AG10803 (cell line): Measurements from ENCODE around the gene RASGRP3.

Experiments used
- DNase-seq: peaks from one replicate; pipeline ENCODE4 v3.0.0; 2010; ENCODE audit warnings: low read depth
- H3K4me3 ChIP-seq: 2 replicates; pipeline ENCODE4 v1.5.1; 2011; ENCODE audit warnings: mild to moderate bottlenecking, low read length, control low read depth
- CTCF ChIP-seq: conservative IDR thresholded peaks from 2 replicates; pipeline ENCODE4 v1.5.1; 2011; ENCODE audit warnings: mild to moderate bottlenecking, low read length, control low read depth, inconsistent platforms

Gene RASGRP3

DNA sequence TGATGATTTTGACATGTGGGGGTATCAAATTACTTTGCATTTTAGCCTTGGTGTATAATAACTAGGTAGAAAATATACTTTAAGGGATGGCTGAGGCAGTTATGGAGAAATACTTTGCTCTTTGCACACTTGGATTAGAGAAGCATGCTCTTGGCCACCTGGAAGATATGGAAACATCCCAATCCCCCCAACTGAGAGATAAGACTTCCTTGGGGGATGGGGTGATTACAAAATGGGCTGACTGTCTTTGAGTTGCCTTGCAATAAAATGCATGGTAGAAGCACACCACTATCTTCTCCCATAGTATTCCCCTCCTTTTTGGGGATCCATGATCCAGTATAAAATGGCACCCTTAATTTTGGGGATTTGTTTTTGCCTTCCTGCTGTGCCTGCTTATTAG lies 137.7 kb downstream of the RASGRP3 start:
- DNase-seq, result no peak
- no peak overlapping the region for H3K4me3 ChIP-seq
- TF ChIP-seq CTCF, result no peak
